GM12878 (cell line): ENCODE measurements around the gene NUP210. TPM values are rescaled to one million over a fixed set of nuclear protein-coding genes. Genes with fewer than 3 reads are reported as not detected.
A peak's percentile ranks its signal among the peaks of the same experiment; 100 is the strongest.

ENCODE experiments used
- ATAC-seq: fragments of 200-7000 bp; cut with Tn5 transposase; 3 replicates; pipeline ENCODE4 v1.9.1; 2020; ENCODE audit warnings: mild to moderate bottlenecking, moderate library complexity
- BruUV-seq: library from RNA; stranded (reverse); fragments of 400-500 nt; replicated peaks from 2 replicates; lab custom pipeline; 2021; lab: Mats Ljungman, UMichigan
- CTCF ChIA-PET: fragments of 300-600 bp; sonication (Branson Sonifier 250); formaldehyde crosslinking; extraction: SDS; loops from one replicate; lab custom pipeline; 2021; ENCODE audit warnings: inconsistent platforms; lab: Yijun Ruan, JAX
- POLR2A ChIA-PET: fragments of 350-600 bp; formaldehyde crosslinking; extraction: SDS; loops from one replicate; lab custom pipeline; 2021; ENCODE audit warnings: inconsistent platforms; lab: Charles Lee
- RAD21 ChIA-PET: fragments of 300-600 bp; sonication (Branson Sonifier 250); formaldehyde crosslinking; loops from one replicate; lab custom pipeline; 2023; ENCODE audit warnings: antibody characterized with exemption; ENCODE audit not compliant: unreplicated experiment; lab: Charles Lee
- SMC1A ChIA-PET: fragments of 300-600 bp; sonication (Branson Sonifier 250); formaldehyde crosslinking; loops from one replicate; lab custom pipeline; 2023; ENCODE audit not compliant: unreplicated experiment, uncharacterized antibody; lab: Charles Lee
- DNase-seq: peaks from one replicate; pipeline ENCODE4 v3.0.0-alpha.2; 2011; ENCODE audit warnings: low read depth, low spot score
- FAIRE-seq: peaks from 3 replicates; lab custom pipeline; 2011; peaks lifted over from hg19 to GRCh38; lab: Jason Lieb, UNC
- H2AFZ ChIP-seq: 2 replicates; pipeline ENCODE4 v1.6.0; 2011; ENCODE audit warnings: low read depth, low read length, control low read depth; ENCODE audit not compliant: control insufficient read depth
- H3K27ac ChIP-seq: 2 replicates; pipeline ENCODE4 v1.5.1; 2011; ENCODE audit warnings: control low read depth; ENCODE audit not compliant: control insufficient read depth, insufficient read depth
- H3K27me3 ChIP-seq, 2 experiments: replicated peaks in 1 of 2; 2 replicates each; pipeline versions ENCODE4 v1.6.0 to v1.6.1; 2011; ENCODE audit warnings: low read length in 1 of 2; ENCODE audit not compliant: control insufficient read depth in 2 of 2, insufficient read depth in 2 of 2
- H3K36me3 ChIP-seq, 2 experiments: 2 replicates each; pipeline ENCODE4 v1.5.1; 2011; ENCODE audit warnings: low read length in 1 of 2; ENCODE audit not compliant: control insufficient read depth in 2 of 2, insufficient read depth in 2 of 2
- H3K4me1 ChIP-seq: 2 replicates; pipeline ENCODE4 v1.6.1; 2011; ENCODE audit warnings: mild to moderate bottlenecking, low read length, moderate library complexity, mixed read lengths; ENCODE audit not compliant: control insufficient read depth, insufficient read depth
- H3K4me2 ChIP-seq: 2 replicates; pipeline ENCODE4 v1.6.0; 2011; ENCODE audit warnings: control low read depth; ENCODE audit not compliant: control insufficient read depth, insufficient read depth
- H3K4me3 ChIP-seq: fragments of 200-600 bp; sonication (generic); 2 replicates; pipeline ENCODE4 v1.5.1; 2016
- H3K79me2 ChIP-seq: 2 replicates; pipeline ENCODE4 v1.6.0; 2011; ENCODE audit warnings: low read length; ENCODE audit not compliant: control insufficient read depth, insufficient read depth
- H3K9ac ChIP-seq: 2 replicates; pipeline ENCODE4 v1.8.0; 2011; ENCODE audit warnings: low read length, control low read depth, mixed read lengths; ENCODE audit not compliant: control insufficient read depth, insufficient read depth
- H3K9me3 ChIP-seq: replicated peaks from 3 replicates; pipeline ENCODE4 v1.5.1; 2011; ENCODE audit warnings: mild to moderate bottlenecking, low read length; ENCODE audit not compliant: control insufficient read depth, insufficient read depth
- H4K20me1 ChIP-seq: 2 replicates; pipeline ENCODE4 v1.6.0; 2011; ENCODE audit not compliant: control insufficient read depth, insufficient read depth
- CBX5 ChIP-seq: sonication (generic); IDR thresholded peaks from 2 replicates; pipeline ENCODE4 v1.6.1; 2016; ENCODE audit warnings: low read depth, moderate library complexity, mild to moderate bottlenecking, inconsistent platforms
- GATAD2B ChIP-seq: fragments of 450-650 bp; conservative IDR thresholded peaks from 2 replicates; pipeline ENCODE4 v1.6.1; 2017; ENCODE audit warnings: low read depth, mild to moderate bottlenecking, moderate library complexity
- IKZF1 ChIP-seq: fragments of 450-650 bp; conservative IDR thresholded peaks from 2 replicates; pipeline ENCODE4 v1.6.1; 2017; ENCODE audit warnings: antibody characterized with exemption, mild to moderate bottlenecking
- IKZF2 ChIP-seq, 2 experiments: fragments of 450-650 bp; IDR thresholded peaks; 2 replicates each; pipeline ENCODE4 v1.6.1; 2017; ENCODE audit warnings: mild to moderate bottlenecking in 2 of 2, moderate library complexity in 2 of 2
- LARP7 ChIP-seq: fragments of 450-650 bp; IDR thresholded peaks from 2 replicates; pipeline ENCODE4 v1.6.1; 2017; ENCODE audit warnings: mild to moderate bottlenecking
- MLLT1 ChIP-seq: fragments of 450-650 bp; IDR thresholded peaks from 2 replicates; pipeline ENCODE4 v1.6.1; 2016; ENCODE audit warnings: mild to moderate bottlenecking
- MXI1 ChIP-seq: fragments of 150-350 bp; IDR thresholded peaks from 2 replicates; pipeline ENCODE4 v1.6.1; 2011; ENCODE audit warnings: low read depth, mild to moderate bottlenecking, inconsistent platforms, low read length, improper control_type of control experiment
- POU2F2 ChIP-seq: IDR thresholded peaks from 3 replicates; pipeline ENCODE4 v1.6.1; 2011; ENCODE audit warnings: low read depth, mild to moderate bottlenecking, low read length, borderline replicate concordance
- RB1 ChIP-seq: fragments of 450-650 bp; formaldehyde crosslinking; IDR thresholded peaks from 2 replicates; pipeline ENCODE4 v1.6.1; 2017; ENCODE audit warnings: mild to moderate bottlenecking, borderline replicate concordance
- ZZZ3 ChIP-seq: IDR thresholded peaks from 2 replicates; pipeline ENCODE4 v1.6.1; 2011; ENCODE audit warnings: low read depth; ENCODE audit not compliant: control insufficient read depth, insufficient read length
- WGBS: methylation state at CpG from one replicate; pipeline ENCODE4 v1.1.6; 2016; ENCODE audit warnings: low lambda C conversion rate; ENCODE audit not compliant: insufficient replicate concordance, insufficient coverage; ENCODE audit errors: missing lambda C conversion rate; 5-methylcytosine and 5-hydroxymethylcytosine counted together
- in situ Hi-C: fragments of 300-500 bp; cut with MboI; formaldehyde crosslinking; loops from 9 replicates; pipeline ENCODE4 v1.14.3; 2018; ENCODE audit warnings: mixed read lengths
- intact Hi-C: fragments of 100-400 bp; cut with micrococcal nuclease; formaldehyde crosslinking; loops from one replicate; pipeline ENCODE4 v1.14.2; 2022; ENCODE audit not compliant: unreplicated experiment
- polyA plus RNA-seq, 11 experiments: library from polyadenylated mRNA; depleted of rRNA in 4 of 11; unstranded in 6 of 11; stranded (reverse) in 5 of 11; fragments of >200 nt; fragmentation: Nextera tagmentation in 4 of 11; fragmentation: Illumina TruSeq in 1 of 11; extraction: Ambion mirVana in 4 of 11; extraction: Trizol in 1 of 11; gene quantifications; 1 replicate in 1 of 11; 2 replicates in 10 of 11; pipeline versions ENCODE4 v1.2.1 to v1.2.3, GENCODE V29; 2011 to 2016; ENCODE audit warnings: inconsistent platforms in 2 of 11, missing spikeins in 2 of 11, low read depth in 1 of 11
- total RNA-seq, 4 experiments: library from RNA; depleted of rRNA in 3 of 4; stranded (reverse); fragments of >200 nt in 3 of 4; fragmentation: Illumina TruSeq in 1 of 4; extraction: Trizol in 1 of 4; gene quantifications; 2 replicates each; pipeline versions ENCODE4 v1.2.1 to v1.2.3, GENCODE V29; 2013 to 2021
- TF ChIP-seq, protein P1 (sequence below): fragments of 450-650 bp; formaldehyde crosslinking; IDR thresholded peaks from 2 replicates; pipeline ENCODE4 v1.5.0; 2022; ENCODE audit warnings: mild to moderate bottlenecking, missing genetic modification characterization
- TF ChIP-seq, protein P2 (sequence below): fragments of 450-650 bp; IDR thresholded peaks from 2 replicates; pipeline ENCODE4 v1.6.1; 2017; ENCODE audit warnings: mild to moderate bottlenecking, low read depth, inconsistent platforms; ENCODE audit not compliant: poor library complexity, severe bottlenecking

NUP210 gene
- total and polyA plus RNA-seq, 10 of the 15 experiments (the other 5 are each of a cell fraction or from before 2014, with no cell fraction given): 2.9 to 150 (median 76.0) TPM

GRCh38 chr3:13420831-13421765 lies 976 bp upstream of the NUP210 start:
- peaks cover 34% of the 10 kb centered on the region for H3K4me1 ChIP-seq
- peak overlapping the region; percentile 95 for H3K4me2 ChIP-seq
- ChIA-PET RAD21 (interaction anchor here (0.6 to 4.9 kb wide), 4 partner anchors 31 to 1262 kb away, joined by 3 to 66 read pairs (median 4); partner anchors contain the start of gene HDAC11), CTCF (interaction anchor here (0.6 to 8.0 kb wide), 3 partner anchors 31 to 531 kb away, joined by 3 to 99 read pairs (median 3); no protein-coding TSS in a partner anchor), SMC1A (interaction anchor here (1.0 to 2.0 kb wide), 3 partner anchors 30 to 88 kb away, joined by 3 to 6 read pairs (median 5); no protein-coding TSS in a partner anchor), POLR2A (interaction anchor here (0.6 to 5.2 kb wide), 8 partner anchors 8 to 704 kb away, joined by 3 to 33 read pairs (median 4); partner anchors contain the start of genes CHCHD4 and TMEM43)
- intact Hi-C loops: no loop called here
- 68% methylated on average over 27 of the region's 27 CpGs for WGBS
- H3K9me3 ChIP-seq: no peaks in the 10 kb centered on the region
- DNase-seq (peak; percentile 57), FAIRE-seq (no peak), ATAC-seq (peak; percentile 79)
- H4K20me1 ChIP-seq: peaks cover 4% of the 10 kb centered on the region; the same call in 1 of the 2 replicates
- H3K27ac ChIP-seq: peak overlapping the region; percentile 98
- peak overlapping the region; percentile 74 for H3K4me3 ChIP-seq
- H3K79me2 ChIP-seq: peaks cover 48% of the 10 kb centered on the region
- no peaks in the 10 kb centered on the region; a peak in 2 of 4 replicates for H3K36me3 ChIP-seq
- H3K9ac ChIP-seq: peak overlapping the region; percentile 98
- H3K27me3 ChIP-seq: no peaks in the 10 kb centered on the region
- in situ Hi-C loops: no loop called here
- H2AFZ ChIP-seq: peak overlapping the region; percentile 55
- TSS peak; percentile 87 for BruUV-seq
- TF ChIP-seq, protein P1, sequence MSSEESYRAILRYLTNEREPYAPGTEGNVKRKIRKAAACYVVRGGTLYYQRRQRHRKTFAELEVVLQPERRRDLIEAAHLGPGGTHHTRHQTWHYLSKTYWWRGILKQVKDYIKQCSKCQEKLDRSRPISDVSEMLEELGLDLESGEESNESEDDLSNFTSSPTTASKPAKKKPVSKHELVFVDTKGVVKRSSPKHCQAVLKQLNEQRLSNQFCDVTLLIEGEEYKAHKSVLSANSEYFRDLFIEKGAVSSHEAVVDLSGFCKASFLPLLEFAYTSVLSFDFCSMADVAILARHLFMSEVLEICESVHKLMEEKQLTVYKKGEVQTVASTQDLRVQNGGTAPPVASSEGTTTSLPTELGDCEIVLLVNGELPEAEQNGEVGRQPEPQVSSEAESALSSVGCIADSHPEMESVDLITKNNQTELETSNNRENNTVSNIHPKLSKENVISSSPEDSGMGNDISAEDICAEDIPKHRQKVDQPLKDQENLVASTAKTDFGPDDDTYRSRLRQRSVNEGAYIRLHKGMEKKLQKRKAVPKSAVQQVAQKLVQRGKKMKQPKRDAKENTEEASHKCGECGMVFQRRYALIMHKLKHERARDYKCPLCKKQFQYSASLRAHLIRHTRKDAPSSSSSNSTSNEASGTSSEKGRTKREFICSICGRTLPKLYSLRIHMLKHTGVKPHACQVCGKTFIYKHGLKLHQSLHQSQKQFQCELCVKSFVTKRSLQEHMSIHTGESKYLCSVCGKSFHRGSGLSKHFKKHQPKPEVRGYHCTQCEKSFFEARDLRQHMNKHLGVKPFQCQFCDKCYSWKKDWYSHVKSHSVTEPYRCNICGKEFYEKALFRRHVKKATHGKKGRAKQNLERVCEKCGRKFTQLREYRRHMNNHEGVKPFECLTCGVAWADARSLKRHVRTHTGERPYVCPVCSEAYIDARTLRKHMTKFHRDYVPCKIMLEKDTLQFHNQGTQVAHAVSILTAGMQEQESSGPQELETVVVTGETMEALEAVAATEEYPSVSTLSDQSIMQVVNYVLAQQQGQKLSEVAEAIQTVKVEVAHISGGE (CRISPR knock-in tag): no peak
- TF ChIP-seq RB1 (no peak; the same call in 1 of the 2 replicates), IKZF1 (peak; percentile 32), CBX5 (no peak), ZZZ3 (no peak), IKZF2 (IDR thresholded peaks at IDR 0.05) (peak; percentile 50 to 57; a peak in 3 of 4 replicates), MXI1 (no peak; the same call in 1 of the 2 replicates), LARP7 (no peak), GATAD2B (peak; percentile 59; the same call in 1 of the 2 replicates), MLLT1 (peak; percentile 82), POU2F2 (peak; percentile 78; the same call in 1 of the 3 replicates)
- TF ChIP-seq, protein P2, sequence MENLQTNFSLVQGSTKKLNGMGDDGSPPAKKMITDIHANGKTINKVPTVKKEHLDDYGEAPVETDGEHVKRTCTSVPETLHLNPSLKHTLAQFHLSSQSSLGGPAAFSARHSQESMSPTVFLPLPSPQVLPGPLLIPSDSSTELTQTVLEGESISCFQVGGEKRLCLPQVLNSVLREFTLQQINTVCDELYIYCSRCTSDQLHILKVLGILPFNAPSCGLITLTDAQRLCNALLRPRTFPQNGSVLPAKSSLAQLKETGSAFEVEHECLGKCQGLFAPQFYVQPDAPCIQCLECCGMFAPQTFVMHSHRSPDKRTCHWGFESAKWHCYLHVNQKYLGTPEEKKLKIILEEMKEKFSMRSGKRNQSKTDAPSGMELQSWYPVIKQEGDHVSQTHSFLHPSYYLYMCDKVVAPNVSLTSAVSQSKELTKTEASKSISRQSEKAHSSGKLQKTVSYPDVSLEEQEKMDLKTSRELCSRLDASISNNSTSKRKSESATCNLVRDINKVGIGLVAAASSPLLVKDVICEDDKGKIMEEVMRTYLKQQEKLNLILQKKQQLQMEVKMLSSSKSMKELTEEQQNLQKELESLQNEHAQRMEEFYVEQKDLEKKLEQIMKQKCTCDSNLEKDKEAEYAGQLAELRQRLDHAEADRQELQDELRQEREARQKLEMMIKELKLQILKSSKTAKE: peak; percentile 43
